DND-41 (cell line): ENCODE measurements around the gene TRIOBP.

Experiments
- ATAC-seq: fragments of 200-7000 bp; cut with Tn5 transposase; 3 replicates; pipeline ENCODE4 v1.9.1; 2021; ENCODE audit warnings: low read depth; ENCODE audit not compliant: insufficient read depth
- DNase-seq: peaks from one replicate; pipeline ENCODE4 v3.0.0-alpha.2; 2020
- H2AFZ ChIP-seq: 2 replicates; pipeline ENCODE4 v1.6.0; 2012; ENCODE audit warnings: low read depth, low read length
- H3K27ac ChIP-seq: 2 replicates; pipeline ENCODE4 v1.5.1; 2012; ENCODE audit warnings: low read length, inconsistent platforms
- H3K27me3 ChIP-seq: fragments of 200-600 bp; sonication (generic); 2 replicates; pipeline ENCODE4 v1.6.0; 2012; ENCODE audit warnings: low read length, mild to moderate bottlenecking, inconsistent platforms; ENCODE audit not compliant: insufficient read depth, poor library complexity
- H3K36me3 ChIP-seq: 2 replicates; pipeline ENCODE4 v1.5.1; 2012; ENCODE audit warnings: low read length, inconsistent platforms; ENCODE audit not compliant: insufficient read depth
- H3K4me1 ChIP-seq: 2 replicates; pipeline ENCODE4 v1.5.1; 2012; ENCODE audit warnings: mild to moderate bottlenecking, low read length; ENCODE audit not compliant: insufficient read depth
- H3K4me2 ChIP-seq: 2 replicates; pipeline ENCODE4 v1.6.0; 2012; ENCODE audit warnings: mild to moderate bottlenecking, moderate library complexity, low read length, inconsistent platforms; ENCODE audit not compliant: insufficient read depth
- H3K4me3 ChIP-seq, 2 experiments: fragments of 200-600 bp in 1 of 2; shearing (Covaris generic) in 1 of 2; 2 replicates each; pipeline ENCODE4 v1.5.1; 2012 to 2016; ENCODE audit warnings: inconsistent platforms in 2 of 2, low read length in 2 of 2, mild to moderate bottlenecking in 2 of 2, low read depth in 1 of 2, moderate library complexity in 1 of 2
- H3K79me2 ChIP-seq: 2 replicates; pipeline ENCODE4 v1.6.0; 2012; ENCODE audit warnings: low read length, inconsistent platforms; ENCODE audit not compliant: insufficient read depth
- H3K9ac ChIP-seq: 2 replicates; pipeline ENCODE4 v1.6.0; 2012; ENCODE audit warnings: low read depth, mild to moderate bottlenecking, inconsistent platforms, low read length, moderate library complexity
- H3K9me3 ChIP-seq: 2 replicates; pipeline ENCODE4 v1.5.1; 2012; ENCODE audit warnings: low read length, moderate library complexity, mild to moderate bottlenecking, inconsistent platforms; ENCODE audit not compliant: insufficient read depth, severe bottlenecking
- H4K20me1 ChIP-seq: 2 replicates; pipeline ENCODE4 v1.6.0; 2012; ENCODE audit warnings: low read length; ENCODE audit not compliant: insufficient read depth
- CTCF ChIP-seq: IDR thresholded peaks from 2 replicates; pipeline ENCODE4 v1.5.1; 2012; ENCODE audit warnings: borderline replicate concordance, low read length, moderate library complexity, mild to moderate bottlenecking; ENCODE audit not compliant: poor library complexity, severe bottlenecking; ENCODE audit errors: extremely low read depth
- EZH2 ChIP-seq: IDR thresholded peaks from 3 replicates; pipeline ENCODE4 v1.6.1; 2012; ENCODE audit warnings: borderline replicate concordance, low read depth, mild to moderate bottlenecking, moderate library complexity, low read length, inconsistent platforms; ENCODE audit not compliant: severe bottlenecking

TRIOBP gene

GRCh38 chr22:37775785-37776638, 79.2 kb downstream of the TRIOBP start:
- Histone ChIP-seq H2AFZ (no peak overlapping the region), H3K4me3 (no peak overlapping the region), H3K27ac (no peak overlapping the region), H3K4me2 (no peak overlapping the region), H3K36me3 (peaks cover 41% of the 10 kb centered on the region), H3K79me2 (no peaks in the 10 kb centered on the region), H4K20me1 (0 out of 2 replicates have a peak, but pooled peaks cover 6% of the 10 kb centered on the region), H3K4me1 (no peaks in the 10 kb centered on the region), H3K27me3 (no peaks in the 10 kb centered on the region), H3K9ac (no peak overlapping the region), H3K9me3 (no peaks in the 10 kb centered on the region)
- DNase-seq (no peak), ATAC-seq (peak; percentile 16; the same call in 1 of the 3 replicates)
- no peak for TF ChIP-seq EZH2
- no peak for TF ChIP-seq CTCF

- H3K9ac ChIP-seq = no peak overlapping the region
- no peak overlapping the region for H3K4me2 ChIP-seq
Observed at GRCh38 chr22:37776639-37777005, 79.8 kb downstream of the TRIOBP start.

DNA sequence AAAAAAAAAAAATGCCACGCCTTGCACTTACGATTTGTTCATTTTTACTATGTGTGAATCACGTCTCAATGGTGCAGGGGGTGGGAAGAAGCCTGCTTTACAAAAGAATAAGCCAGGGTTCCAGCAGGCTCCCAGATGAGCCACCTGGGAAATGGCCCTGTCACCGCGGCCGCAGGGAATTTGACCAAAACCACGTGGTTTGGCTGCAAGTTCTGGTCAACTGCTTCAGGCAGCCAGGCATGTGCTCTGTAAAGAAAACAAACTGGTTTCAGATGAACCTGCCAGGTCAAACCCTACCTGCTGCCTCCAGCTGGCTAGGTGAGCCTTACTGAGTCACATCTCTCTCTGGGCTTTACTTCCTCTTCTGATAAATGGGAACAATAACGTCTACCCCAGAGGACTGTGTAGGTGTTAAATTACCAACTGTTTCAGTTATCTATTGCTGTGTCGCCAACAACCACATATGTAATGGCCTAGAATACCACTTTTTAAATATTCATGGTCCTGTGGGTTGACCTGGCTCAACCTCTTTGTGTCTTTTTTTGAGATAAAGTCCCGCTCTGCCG, 80.4 kb downstream of the TRIOBP start:
- H3K79me2 ChIP-seq = no peaks in the 10 kb centered on the region
- TF ChIP-seq EZH2 = no peak
- H3K27me3 ChIP-seq = no peaks in the 10 kb centered on the region
- no peaks in the 10 kb centered on the region for H3K9me3 ChIP-seq
- ATAC-seq (no peak), DNase-seq (no peak)
- no peak overlapping the region for H3K4me3 ChIP-seq
- 0 out of 2 replicates have a peak, but pooled peaks cover 6% of the 10 kb centered on the region for H4K20me1 ChIP-seq
- H3K9ac ChIP-seq = no peak overlapping the region
- no peak overlapping the region for H3K4me2 ChIP-seq
- H3K36me3 ChIP-seq = peaks cover 29% of the 10 kb centered on the region
- no peak overlapping the region for H2AFZ ChIP-seq
- H3K27ac ChIP-seq = no peak overlapping the region
- no peaks in the 10 kb centered on the region for H3K4me1 ChIP-seq

More at GRCh38 chr22:37776639-37777005, 79.8 kb downstream of the TRIOBP start:
- Histone ChIP-seq H3K9me3 (no peaks in the 10 kb centered on the region), H3K27ac (no peak overlapping the region), H2AFZ (no peak overlapping the region), H3K79me2 (no peaks in the 10 kb centered on the region), H3K4me1 (no peaks in the 10 kb centered on the region), H3K4me3 (no peak overlapping the region), H4K20me1 (0 out of 2 replicates have a peak, but pooled peaks cover 6% of the 10 kb centered on the region), H3K36me3 (peaks cover 35% of the 10 kb centered on the region), H3K27me3 (no peaks in the 10 kb centered on the region)
- DNase-seq (no peak), ATAC-seq (no peak)
- no peak for TF ChIP-seq EZH2
- TF ChIP-seq CTCF = no peak
